HL-60 (cell line): ENCODE results near the gene RBFOX1.

Experiments
- DNase-seq, 2 experiments: peaks; one replicate each; pipeline ENCODE4 v3.0.0-alpha.2; 2010 to 2020; ENCODE audit warnings: low read depth in 1 of 2, low spot score in 1 of 2
- H3K27ac ChIP-seq: fragments of 250-450 bp; sonication (Bioruptor Pico); replicated peaks from 2 replicates; pipeline ENCODE4 v1.5.1; 2020; ENCODE audit warnings: mild to moderate bottlenecking, moderate library complexity
- H3K27me3 ChIP-seq: fragments of 250-450 bp; sonication (Bioruptor Pico); 2 replicates; pipeline ENCODE4 v1.5.1; 2021; ENCODE audit warnings: mild to moderate bottlenecking, moderate library complexity; ENCODE audit not compliant: insufficient read depth, poor library complexity, severe bottlenecking
- H3K4me3 ChIP-seq: replicated peaks from 2 replicates; pipeline ENCODE4 v1.5.1; 2011; ENCODE audit warnings: mild to moderate bottlenecking, control low read depth, low read length; ENCODE audit not compliant: insufficient read depth
- CTCF ChIP-seq: IDR thresholded peaks from one replicate; pipeline ENCODE4 v1.5.1; 2011; ENCODE audit warnings: low read length, control low read depth, inconsistent platforms; ENCODE audit not compliant: insufficient read depth
- GABPA ChIP-seq: IDR thresholded peaks from 2 replicates; pipeline ENCODE4 v1.6.1; 2012; ENCODE audit warnings: low read depth
- POLR2AphosphoS5 ChIP-seq: IDR thresholded peaks from 2 replicates; pipeline ENCODE4 v1.6.1; 2012; ENCODE audit warnings: low read depth
- REST ChIP-seq: IDR thresholded peaks from 2 replicates; pipeline ENCODE4 v1.6.1; 2012; ENCODE audit warnings: low read depth; ENCODE audit not compliant: insufficient replicate concordance
- SPI1 ChIP-seq: IDR thresholded peaks from 2 replicates; pipeline ENCODE4 v1.6.1; 2012; ENCODE audit warnings: low read depth, mild to moderate bottlenecking, borderline replicate concordance

The RBFOX1 gene

GRCh38 chr16:7374614-7375174, 42.0 kb downstream of the RBFOX1 start:
- Histone ChIP-seq H3K27me3 (no peaks in the 10 kb centered on the region), H3K4me3 (no peak overlapping the region), H3K27ac (no peak overlapping the region)
- no peak for TF ChIP-seq SPI1
- no peak for TF ChIP-seq REST
- TF ChIP-seq GABPA: no peak
- no peak for TF ChIP-seq POLR2AphosphoS5
- TF ChIP-seq CTCF: no peak
- no peak for DNase-seq

- no peak overlapping the region for H3K27ac ChIP-seq
- no peak for DNase-seq
- H3K4me3 ChIP-seq: no peak overlapping the region
- TF ChIP-seq SPI1 (no peak), REST (no peak), GABPA (no peak), CTCF (no peak), POLR2AphosphoS5 (no peak)
- no peaks in the 10 kb centered on the region for H3K27me3 ChIP-seq
Observed at GRCh38 chr16:7376227-7376626, 43.6 kb downstream of the RBFOX1 start.

GRCh38 chr16:7377231-7377630, 44.6 kb downstream of the RBFOX1 start:
- Histone ChIP-seq H3K27me3 (no peaks in the 10 kb centered on the region), H3K27ac (no peak overlapping the region)

More at GRCh38 chr16:7377231-7377630, 44.6 kb downstream of the RBFOX1 start:
- DNase-seq: no peak
- no peak overlapping the region for H3K4me3 ChIP-seq
- TF ChIP-seq GABPA (no peak), SPI1 (no peak), REST (no peak), CTCF (no peak)
